ENCODE measurements around the gene HAND1. TPM values are rescaled to one million over a fixed set of nuclear protein-coding genes. Genes with fewer than 3 reads are reported as not detected.

The HAND1 gene
- polyA plus RNA-seq, 1 experiment = not detected

DNA sequence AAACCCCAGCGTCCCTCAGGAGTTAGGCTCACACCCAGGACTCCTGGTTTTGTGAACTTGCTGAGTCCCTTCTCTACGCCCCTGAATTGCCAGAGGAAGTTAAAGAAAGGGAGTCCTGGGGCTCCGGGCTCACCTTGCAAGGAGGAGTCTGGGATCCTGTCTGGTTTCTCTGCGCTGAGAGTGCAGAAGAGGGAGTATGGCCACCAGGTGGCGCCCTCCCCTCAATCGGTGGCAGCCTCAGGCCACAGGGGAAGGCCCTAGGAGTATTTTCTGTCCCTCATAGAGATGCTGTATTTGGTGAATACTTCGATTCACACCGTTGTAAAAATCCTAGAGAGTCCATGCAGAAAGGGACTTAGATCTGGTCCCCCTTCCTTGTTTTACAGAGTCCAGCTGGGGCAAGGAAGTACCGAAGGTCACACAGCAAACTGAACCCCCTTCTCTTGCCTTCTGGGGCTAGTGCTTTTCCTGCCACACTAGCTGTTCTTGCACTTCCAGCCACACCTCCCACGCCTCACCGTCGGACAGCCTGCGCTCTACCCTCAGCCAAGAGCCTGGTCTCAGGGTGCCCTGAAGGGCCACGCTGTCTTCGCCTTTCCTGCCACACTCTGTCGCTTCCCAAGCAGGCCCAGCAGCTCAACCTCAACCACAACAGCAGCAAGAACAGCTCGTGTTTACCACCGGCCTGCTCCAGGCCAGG, 10.2 kb downstream of the HAND1 start:
- DNase-seq (ENCODE audit: low read depth, low spot score) = no peak
- Histone ChIP-seq H3K9me3 (ENCODE audit: control insufficient read depth, insufficient read depth, low read length) (no peaks in the 10 kb centered on the region; the same call in 1 of the 2 replicates), H3K4me3 (ENCODE audit: low read depth, low read length) (no peak overlapping the region), H3K27ac (ENCODE audit: low read depth, low read length) (no peak overlapping the region), H3K27me3 (ENCODE audit: control insufficient read depth, insufficient read depth, low read length) (peaks cover 38% of the 10 kb centered on the region)
- ChIA-PET CTCF (interaction anchor here (0.6 to 9.3 kb wide), 22 partner anchors 11 to 494 kb away, joined by 3 to 70 read pairs (median 3); no protein-coding TSS in a partner anchor), POLR2A (no interaction called here)
- peak; percentile 92 for TF ChIP-seq CTCF (IDR thresholded peaks at IDR 0.05; ENCODE audit: low read depth, low read length)

DNA sequence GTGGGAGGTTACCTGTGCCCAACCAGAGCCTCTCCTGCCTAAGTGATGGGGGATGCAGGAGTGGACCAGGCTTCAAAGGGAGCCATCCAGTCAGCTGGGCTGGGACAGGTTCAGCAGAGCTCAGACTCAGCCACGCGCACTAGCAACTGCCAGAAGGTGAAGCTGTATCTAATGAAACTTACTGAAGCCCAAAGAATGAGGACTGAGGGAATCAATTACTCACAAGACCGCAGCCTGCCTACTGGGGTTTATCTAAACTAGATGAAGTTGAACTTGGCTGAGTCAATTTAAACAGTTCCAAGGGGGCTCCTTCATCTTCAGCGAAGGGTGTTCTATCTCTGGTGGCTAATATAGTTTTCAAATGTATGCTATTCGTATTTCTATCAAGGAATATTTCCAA, 11.4 kb downstream of the HAND1 start:
- ChIA-PET CTCF (interaction anchor here (0.6 to 9.3 kb wide), 24 partner anchors 9 to 479 kb away, joined by 3 to 70 read pairs (median 3); partner anchors contain the start of gene SAP30L), POLR2A (no interaction called here)
- no peak for TF ChIP-seq CTCF (IDR thresholded peaks at IDR 0.05; ENCODE audit: low read depth, low read length)
- Histone ChIP-seq H3K27me3 (ENCODE audit: control insufficient read depth, insufficient read depth, low read length) (peaks cover 27% of the 10 kb centered on the region), H3K4me3 (ENCODE audit: low read depth, low read length) (no peak overlapping the region), H3K27ac (ENCODE audit: low read depth, low read length) (no peak overlapping the region), H3K9me3 (ENCODE audit: control insufficient read depth, insufficient read depth, low read length) (no peaks in the 10 kb centered on the region)
- no peak for DNase-seq (ENCODE audit: low read depth, low spot score)

- TF ChIP-seq CTCF (IDR thresholded peaks at IDR 0.05; ENCODE audit: low read depth, low read length) = no peak
- Histone ChIP-seq H3K27ac (ENCODE audit: low read depth, low read length) (peak overlapping the region; percentile 11), H3K27me3 (ENCODE audit: control insufficient read depth, insufficient read depth, low read length) (peaks cover 22% of the 10 kb centered on the region), H3K4me3 (ENCODE audit: low read depth, low read length) (no peak overlapping the region), H3K9me3 (ENCODE audit: control insufficient read depth, insufficient read depth, low read length) (no peaks in the 10 kb centered on the region)
- ChIA-PET POLR2A (no interaction called here), CTCF (interaction anchor here (0.6 to 9.3 kb wide), 16 partner anchors 9 to 480 kb away, joined by 3 to 70 read pairs (median 4); partner anchors contain the start of gene SAP30L)
- no peak for DNase-seq (ENCODE audit: low read depth, low spot score)
Measured at GRCh38 chr5:154466147-154466546, 11.9 kb downstream of the HAND1 start.

- Histone ChIP-seq H3K4me3 (ENCODE audit: low read depth, low read length) (no peak overlapping the region), H3K27me3 (ENCODE audit: control insufficient read depth, insufficient read depth, low read length) (peaks cover 12% of the 10 kb centered on the region), H3K9me3 (ENCODE audit: control insufficient read depth, insufficient read depth, low read length) (no peaks in the 10 kb centered on the region), H3K27ac (ENCODE audit: low read depth, low read length) (no peak overlapping the region)
- CTCF ChIA-PET = interaction anchor here (1.8 to 9.3 kb wide), 3 partner anchors 11 to 392 kb away, joined by 7 to 70 read pairs (median 68); no protein-coding TSS in a partner anchor
- DNase-seq (ENCODE audit: low read depth, low spot score) = no peak
- POLR2A ChIA-PET = no interaction called here
- TF ChIP-seq CTCF (IDR thresholded peaks at IDR 0.05; ENCODE audit: low read depth, low read length) = no peak
Measured at GRCh38 chr5:154465169-154465568, 12.9 kb downstream of the HAND1 start.

- DNase-seq (ENCODE audit: low read depth, low spot score) = no peak
- CTCF ChIA-PET = interaction anchor here (0.9 to 9.3 kb wide), 6 partner anchors 18 to 392 kb away, joined by 3 to 70 read pairs (median 4); no protein-coding TSS in a partner anchor
- POLR2A ChIA-PET = no interaction called here
- Histone ChIP-seq H3K9me3 (ENCODE audit: control insufficient read depth, insufficient read depth, low read length) (no peaks in the 10 kb centered on the region), H3K4me3 (ENCODE audit: low read depth, low read length) (no peak overlapping the region), H3K27ac (ENCODE audit: low read depth, low read length) (no peak overlapping the region), H3K27me3 (ENCODE audit: control insufficient read depth, insufficient read depth, low read length) (peaks cover 5% of the 10 kb centered on the region)
- TF ChIP-seq CTCF (IDR thresholded peaks at IDR 0.05; ENCODE audit: low read depth, low read length) = no peak
Measured at GRCh38 chr5:154464438-154464837, 13.6 kb downstream of the HAND1 start.
